ENCODE measurements around the gene DPM2.

DPM2 gene

GRCh38 chr9:127898433-127899127 lies 39.1 kb downstream of the DPM2 start:
- peak overlapping the region; percentile 80 for H3K4me2 ChIP-seq (ENCODE audit: low read depth, low read length, poor library complexity, severe bottlenecking)
- H4K20me1 ChIP-seq (ENCODE audit: low read depth, low read length): no peaks in the 10 kb centered on the region
- peak overlapping the region; percentile 68 for H2AFZ ChIP-seq (ENCODE audit: low read depth, low read length, severe bottlenecking)
- no peak for TF ChIP-seq EZH2phosphoT487 (conservative IDR thresholded peaks at IDR 0.05; ENCODE audit: low read length)
- TF ChIP-seq CTCF (IDR thresholded peaks at IDR 0.05; ENCODE audit: insufficient read depth, low read length, poor library complexity, severe bottlenecking): no peak
- H3K27ac ChIP-seq (ENCODE audit: low read depth, low read length): no peak overlapping the region
- no peaks in the 10 kb centered on the region for H3K79me2 ChIP-seq (ENCODE audit: insufficient read depth, low read length)
- no peaks in the 10 kb centered on the region for H3K27me3 ChIP-seq (ENCODE audit: low read length)
- no peaks in the 10 kb centered on the region for H3K36me3 ChIP-seq (ENCODE audit: low read length)
- peaks cover under 1% of the 10 kb centered on the region; the same call in 1 of the 2 replicates for H3K9me3 ChIP-seq (ENCODE audit: insufficient read depth, low read length)
- H3F3A ChIP-seq (ENCODE audit: insufficient read depth): 0 out of 2 replicates have a peak, but pooled peaks cover 4% of the 10 kb centered on the region
- no peaks in the 10 kb centered on the region for H3K9me2 ChIP-seq (replicated peaks; ENCODE audit: insufficient read depth, low read length)
- peak overlapping the region; percentile 65 for H3K9ac ChIP-seq (ENCODE audit: low read length)
- peak overlapping the region; percentile 70 for H3K4me3 ChIP-seq (ENCODE audit: insufficient read depth, low read length, poor library complexity, severe bottlenecking)

GRCh38 chr9:127897193-127897692 lies 40.4 kb downstream of the DPM2 start:
- no peaks in the 10 kb centered on the region for H3K79me2 ChIP-seq (ENCODE audit: insufficient read depth, low read length)
- no peak overlapping the region for H3K9ac ChIP-seq (ENCODE audit: low read length)
- H3K9me2 ChIP-seq (replicated peaks; ENCODE audit: insufficient read depth, low read length): no peaks in the 10 kb centered on the region
- no peaks in the 10 kb centered on the region for H3K36me3 ChIP-seq (ENCODE audit: low read length)
- H3F3A ChIP-seq (ENCODE audit: insufficient read depth): 0 out of 2 replicates have a peak, but pooled peaks cover 4% of the 10 kb centered on the region
- H3K9me3 ChIP-seq (ENCODE audit: insufficient read depth, low read length): peaks cover 10% of the 10 kb centered on the region
- H4K20me1 ChIP-seq (ENCODE audit: low read depth, low read length): no peaks in the 10 kb centered on the region
- no peak overlapping the region for H2AFZ ChIP-seq (ENCODE audit: low read depth, low read length, severe bottlenecking)
- no peak overlapping the region for H3K4me3 ChIP-seq (ENCODE audit: insufficient read depth, low read length, poor library complexity, severe bottlenecking)
- H3K27ac ChIP-seq (ENCODE audit: low read depth, low read length): no peak overlapping the region
- no peak overlapping the region for H3K4me2 ChIP-seq (ENCODE audit: low read depth, low read length, poor library complexity, severe bottlenecking)
- no peaks in the 10 kb centered on the region for H3K27me3 ChIP-seq (ENCODE audit: low read length)
- no peak for TF ChIP-seq CTCF (IDR thresholded peaks at IDR 0.05; ENCODE audit: insufficient read depth, low read length, poor library complexity, severe bottlenecking)
- no peak for TF ChIP-seq EZH2phosphoT487 (conservative IDR thresholded peaks at IDR 0.05; ENCODE audit: low read length)

- H3K36me3 ChIP-seq (ENCODE audit: low read length): no peaks in the 10 kb centered on the region
- H3K79me2 ChIP-seq (ENCODE audit: insufficient read depth, low read length): no peaks in the 10 kb centered on the region
- H3K27ac ChIP-seq (ENCODE audit: low read depth, low read length): no peak overlapping the region
- H3F3A ChIP-seq (ENCODE audit: insufficient read depth): 0 out of 2 replicates have a peak, but pooled peaks cover 4% of the 10 kb centered on the region
- no peaks in the 10 kb centered on the region for H3K9me2 ChIP-seq (replicated peaks; ENCODE audit: insufficient read depth, low read length)
- H2AFZ ChIP-seq (ENCODE audit: low read depth, low read length, severe bottlenecking): no peak overlapping the region
- H3K27me3 ChIP-seq (ENCODE audit: low read length): no peaks in the 10 kb centered on the region
- H3K4me3 ChIP-seq (ENCODE audit: insufficient read depth, low read length, poor library complexity, severe bottlenecking): no peak overlapping the region
- no peaks in the 10 kb centered on the region for H4K20me1 ChIP-seq (ENCODE audit: low read depth, low read length)
- no peak for TF ChIP-seq EZH2phosphoT487 (conservative IDR thresholded peaks at IDR 0.05; ENCODE audit: low read length)
- H3K9me3 ChIP-seq (ENCODE audit: insufficient read depth, low read length): peaks cover 10% of the 10 kb centered on the region
- H3K4me2 ChIP-seq (ENCODE audit: low read depth, low read length, poor library complexity, severe bottlenecking): no peak overlapping the region
- no peak overlapping the region for H3K9ac ChIP-seq (ENCODE audit: low read length)
These were observed 41.1 kb downstream of the DPM2 start for GRCh38 chr9:127896395-127897192.
